H9 (cell line): Measurements from ENCODE around the gene RIMOC1. TPM values are rescaled to one million over a fixed set of nuclear protein-coding genes. Genes with fewer than 3 reads are reported as not detected.

ENCODE experiments used
- DNase-seq: peaks from one replicate; pipeline ENCODE4 v3.0.0-alpha.2; 2017
- H2AFZ ChIP-seq: one replicate; pipeline ENCODE4 v1.6.1; 2013; ENCODE audit warnings: mild to moderate bottlenecking, low read length, control low read depth, moderate library complexity
- H2AK5ac ChIP-seq: 2 replicates; pipeline ENCODE4 v1.6.1; 2013; ENCODE audit warnings: low read length, control low read depth, mixed read lengths; ENCODE audit not compliant: insufficient read length
- H2BK120ac ChIP-seq: one replicate; pipeline ENCODE4 v1.6.1; 2013; ENCODE audit warnings: low read depth, mild to moderate bottlenecking, low read length, control low read depth, inconsistent platforms; ENCODE audit not compliant: poor library complexity, severe bottlenecking
- H2BK12ac ChIP-seq: 2 replicates; pipeline ENCODE4 v1.6.1; 2013; ENCODE audit warnings: low read length, control low read depth, mixed read lengths, low read depth; ENCODE audit not compliant: insufficient read length
- H2BK15ac ChIP-seq: 2 replicates; pipeline ENCODE4 v1.6.1; 2013; ENCODE audit warnings: low read depth, low read length, control low read depth
- H2BK20ac ChIP-seq: one replicate; pipeline ENCODE4 v1.6.1; 2013; ENCODE audit warnings: low read depth, mild to moderate bottlenecking, low read length, control low read depth, inconsistent platforms; ENCODE audit not compliant: poor library complexity, severe bottlenecking
- H2BK5ac ChIP-seq: 2 replicates; pipeline ENCODE4 v1.6.1; 2013; ENCODE audit warnings: low read length, control low read depth, mixed read lengths; ENCODE audit not compliant: insufficient read length
- H3K14ac ChIP-seq: 2 replicates; pipeline ENCODE4 v1.6.1; 2013; ENCODE audit warnings: low read length, control low read depth; ENCODE audit not compliant: insufficient read depth
- H3K18ac ChIP-seq: 2 replicates; pipeline ENCODE4 v1.6.1; 2013; ENCODE audit warnings: low read depth, mild to moderate bottlenecking, mixed read lengths, low read length, control low read depth; ENCODE audit not compliant: insufficient read length
- H3K23ac ChIP-seq: 2 replicates; pipeline ENCODE4 v1.6.1; 2013; ENCODE audit warnings: low read length, control low read depth, mixed read lengths, low read depth; ENCODE audit not compliant: insufficient read length
- H3K23me2 ChIP-seq: 2 replicates; pipeline ENCODE4 v1.6.1; 2013; ENCODE audit warnings: low read depth, mild to moderate bottlenecking, mixed read lengths, low read length, control low read depth; ENCODE audit not compliant: insufficient read length, poor library complexity, severe bottlenecking
- H3K27ac ChIP-seq: 2 replicates; pipeline ENCODE4 v1.5.1; 2013; ENCODE audit warnings: low read length, control low read depth, mixed read lengths, low read depth; ENCODE audit not compliant: insufficient read length
- H3K27me3 ChIP-seq: 2 replicates; pipeline ENCODE4 v1.6.1; 2013; ENCODE audit warnings: low read length, control low read depth, inconsistent platforms; ENCODE audit not compliant: insufficient read depth
- H3K4ac ChIP-seq: 2 replicates; pipeline ENCODE4 v1.6.1; 2013; ENCODE audit warnings: low read depth, mild to moderate bottlenecking, control low read depth, inconsistent platforms, low read length, moderate library complexity
- H3K4me1 ChIP-seq: 2 replicates; pipeline ENCODE4 v1.6.1; 2013; ENCODE audit warnings: low read length, control low read depth, inconsistent platforms; ENCODE audit not compliant: insufficient read depth
- H3K4me2 ChIP-seq: 2 replicates; pipeline ENCODE4 v1.6.1; 2013; ENCODE audit warnings: low read length, control low read depth, mixed read lengths; ENCODE audit not compliant: insufficient read length, insufficient read depth
- H3K56ac ChIP-seq: 2 replicates; pipeline ENCODE4 v1.6.1; 2013; ENCODE audit warnings: low read depth, mild to moderate bottlenecking, mixed read lengths, low read length, control low read depth; ENCODE audit not compliant: insufficient read length
- H3K79me1 ChIP-seq: 2 replicates; pipeline ENCODE4 v1.6.1; 2013; ENCODE audit warnings: low read depth, mild to moderate bottlenecking, moderate library complexity, low read length, control low read depth, inconsistent platforms; ENCODE audit not compliant: insufficient read depth, poor library complexity, severe bottlenecking
- H3K79me2 ChIP-seq: 2 replicates; pipeline ENCODE4 v1.6.1; 2013; ENCODE audit warnings: low read length, control low read depth, inconsistent platforms; ENCODE audit not compliant: insufficient read depth
- H3K9ac ChIP-seq: 2 replicates; pipeline ENCODE4 v1.6.1; 2013; ENCODE audit warnings: low read length, control low read depth, mixed read lengths; ENCODE audit not compliant: insufficient read length; ENCODE audit errors: extremely low read depth
- H3K9me3 ChIP-seq: one replicate; pipeline ENCODE4 v1.6.1; 2013; ENCODE audit warnings: low read depth, low read length, inconsistent platforms; ENCODE audit not compliant: control insufficient read depth
- H3T11ph ChIP-seq: one replicate; pipeline ENCODE4 v1.6.1; 2013; ENCODE audit warnings: mild to moderate bottlenecking, low read length, control low read depth, inconsistent platforms
- H4K20me1 ChIP-seq: one replicate; pipeline ENCODE4 v1.6.1; 2013; ENCODE audit not compliant: control insufficient read depth, insufficient read length, insufficient read depth
- H4K5ac ChIP-seq: 2 replicates; pipeline ENCODE4 v1.6.1; 2013; ENCODE audit warnings: low read depth, mild to moderate bottlenecking, mixed read lengths, low read length, control low read depth; ENCODE audit not compliant: insufficient read length
- H4K8ac ChIP-seq: replicated peaks from 2 replicates; pipeline ENCODE4 v1.6.1; 2013; ENCODE audit warnings: low read length, control low read depth, mixed read lengths, low read depth; ENCODE audit not compliant: insufficient read length
- H4K91ac ChIP-seq: 2 replicates; pipeline ENCODE4 v1.6.1; 2013; ENCODE audit warnings: low read depth, mild to moderate bottlenecking, moderate library complexity, mixed read lengths, low read length, control low read depth; ENCODE audit not compliant: insufficient read length
- H3K27ac Mint-ChIP-seq, 3 experiments: 2 replicates in 2 of 3; 3 replicates in 1 of 3; pipeline ENCODE4 v1.8.0; 2020 to 2021; ENCODE audit warnings: mixed read lengths in 3 of 3, mild to moderate bottlenecking in 1 of 3, moderate library complexity in 1 of 3
- H3K27me3 Mint-ChIP-seq: 2 replicates; pipeline ENCODE4 v1.8.0; 2021; ENCODE audit warnings: low read depth, mild to moderate bottlenecking, moderate library complexity, mixed read lengths
- H3K36me3 Mint-ChIP-seq, 3 experiments: 2 replicates in 2 of 3; 3 replicates in 1 of 3; pipeline ENCODE4 v1.8.0; 2020 to 2021; ENCODE audit warnings: low read depth in 3 of 3, mixed read lengths in 3 of 3; ENCODE audit not compliant: insufficient read depth in 1 of 3
- H3K4me1 Mint-ChIP-seq, 2 experiments: 2 replicates each; pipeline ENCODE4 v1.8.0; 2020; ENCODE audit warnings: mixed read lengths in 2 of 2
- H3K4me3 Mint-ChIP-seq, 2 experiments: 2 replicates in 1 of 2; 3 replicates in 1 of 2; pipeline ENCODE4 v1.8.0; 2020 to 2021; ENCODE audit warnings: mild to moderate bottlenecking in 2 of 2, mixed read lengths in 2 of 2, moderate library complexity in 1 of 2
- H3K9me3 Mint-ChIP-seq, 2 experiments: 2 replicates in 1 of 2; 3 replicates in 1 of 2; pipeline ENCODE4 v1.8.0; 2020; ENCODE audit warnings: mild to moderate bottlenecking in 2 of 2, mixed read lengths in 2 of 2, moderate library complexity in 1 of 2
- CTCF ChIP-seq: fragments of 200-600 bp; sonication (generic); conservative IDR thresholded peaks from 3 replicates; pipeline ENCODE4 v1.8.0; 2021; ENCODE audit warnings: antibody characterized with exemption, mild to moderate bottlenecking
- WGBS: extraction: QIAGEN DNeasy Blood & Tissue Kit; methylation state at CpG from one replicate; pipeline ENCODE4 v1.1.7; 2013; ENCODE audit warnings: missing lambda C conversion rate, low lambda C conversion rate, mixed read lengths; ENCODE audit not compliant: insufficient read length; ENCODE audit errors: extremely low coverage; 5-methylcytosine and 5-hydroxymethylcytosine counted together
- total RNA-seq: library from RNA; stranded (reverse); gene quantifications from 2 replicates; pipeline ENCODE4 v1.2.1, GENCODE V29; 2021

Gene RIMOC1
- total RNA-seq, 1 experiment from 2014 or later, result 43.3 TPM

DNA sequence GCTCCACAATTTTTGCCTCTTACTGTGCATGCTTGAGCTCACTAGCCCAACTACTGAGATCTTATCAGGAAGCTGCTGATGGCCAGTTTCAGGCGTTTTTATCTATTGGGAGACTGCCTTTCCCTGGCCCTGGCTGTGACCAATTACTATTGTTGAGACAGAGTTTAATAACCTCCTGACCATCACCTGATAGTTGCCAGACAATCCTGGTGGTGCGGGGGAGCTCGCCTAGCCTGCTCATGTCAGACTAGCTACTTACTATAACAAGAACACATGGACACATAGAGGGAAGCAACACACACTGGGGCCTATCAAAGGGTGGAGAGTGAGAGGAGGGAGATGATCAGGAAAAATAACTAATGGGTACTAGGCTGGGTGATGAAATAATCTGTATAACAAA is 20.9 kb upstream of the RIMOC1 start:
- Histone ChIP-seq H2BK120ac (no peak overlapping the region), H3K18ac (no peak overlapping the region), H3K23me2 (no peaks in the 10 kb centered on the region), H4K91ac (no peak overlapping the region), H2BK5ac (no peak overlapping the region), H3K4me2 (no peak overlapping the region), H2BK12ac (no peak overlapping the region), H3T11ph (no peak overlapping the region), H2AK5ac (no peak overlapping the region), H4K8ac (no peak overlapping the region), H3K9me3 (no peaks in the 10 kb centered on the region), H3K23ac (no peak overlapping the region), H4K5ac (no peak overlapping the region), H3K14ac (no peak overlapping the region), H2AFZ (no peak overlapping the region), H3K4ac (no peak overlapping the region), H3K27me3 (no peaks in the 10 kb centered on the region), H2BK20ac (no peak overlapping the region), H3K79me2 (no peaks in the 10 kb centered on the region), H2BK15ac (no peak overlapping the region), H3K9ac (no peak overlapping the region), H3K79me1 (no peaks in the 10 kb centered on the region), H3K4me1 (no peaks in the 10 kb centered on the region), H4K20me1 (no peaks in the 10 kb centered on the region), H3K56ac (no peak overlapping the region), H3K27ac (no peak overlapping the region)
- Mint-ChIP-seq H3K4me3 (no peak overlapping the region), H3K27me3 (no peaks in the 10 kb centered on the region; the same call in 1 of the 2 replicates), H3K9me3 (peaks cover 12 to 13% of the 10 kb centered on the region in 2 experiments), H3K27ac (no peak overlapping the region), H3K36me3 (peaks cover 2 to 7% (median 5%) of the 10 kb centered on the region in 3 experiments; a peak in 3 of 7 replicates), H3K4me1 (no peaks in the 10 kb centered on the region)
- no peak for TF ChIP-seq CTCF
- DNase-seq, result no peak
- WGBS, result no CpG with 5 or more reads among the region's 3 CpGs
